Neutrophil (primary cell): ENCODE measurements around the gene MIEF1.
"Not testable (repeated sequence)": the region's sequence is repeated elsewhere in the genome, so short reads cannot be mapped to it uniquely, and the experiment has no call there.

Source experiments
- H3K27ac ChIP-seq: fragments of 200-600 bp; sonication (generic); 2 replicates; pipeline ENCODE4 v1.5.1; 2016; ENCODE audit warnings: mild to moderate bottlenecking, moderate library complexity
- H3K27me3 ChIP-seq: fragments of 200-600 bp; sonication (generic); 2 replicates; pipeline ENCODE4 v1.6.0; 2016; ENCODE audit warnings: mild to moderate bottlenecking
- H3K36me3 ChIP-seq: fragments of 200-600 bp; sonication (generic); 2 replicates; pipeline ENCODE4 v1.5.1; 2017
- H3K4me1 ChIP-seq, 2 experiments: fragments of 200-600 bp in 1 of 2; sonication (generic) in 1 of 2; 1 replicate in 1 of 2; 2 replicates in 1 of 2; pipeline versions ENCODE4 v1.5.1 to v1.6.1; 2013 to 2016; ENCODE audit warnings: low read depth in 1 of 2, low read length in 1 of 2, mild to moderate bottlenecking in 1 of 2, moderate library complexity in 1 of 2; ENCODE audit not compliant: control insufficient read depth in 1 of 2, insufficient read depth in 1 of 2
- H3K4me3 ChIP-seq, 2 experiments: fragments of 200-600 bp in 1 of 2; sonication (generic) in 1 of 2; 1 replicate in 1 of 2; 2 replicates in 1 of 2; pipeline ENCODE4 v1.5.1; 2013 to 2016; ENCODE audit warnings: low read depth in 1 of 2, low read length in 1 of 2, mild to moderate bottlenecking in 1 of 2, moderate library complexity in 1 of 2
- H3K9me3 ChIP-seq: fragments of 200-600 bp; sonication (generic); 2 replicates; pipeline ENCODE4 v1.5.1; 2016
- CTCF ChIP-seq: fragments of 200-600 bp; sonication (generic); IDR thresholded peaks from 2 replicates; pipeline ENCODE4 v1.5.1; 2016; ENCODE audit warnings: antibody characterized with exemption

Gene MIEF1

GRCh38 chr22:39504071-39504470 is 2.0 kb downstream of the MIEF1 start:
- TF ChIP-seq CTCF = no peak
- Histone ChIP-seq H3K9me3 (no peaks in the 10 kb centered on the region), H3K4me1 (peaks cover 20 to 25% of the 10 kb centered on the region in 2 experiments), H3K27ac (no peak overlapping the region), H3K36me3 (peaks cover 44% of the 10 kb centered on the region), H3K4me3 (no peak overlapping the region), H3K27me3 (no peaks in the 10 kb centered on the region)

- not testable (repeated sequence) for H3K4me3 ChIP-seq, H3K9me3 ChIP-seq, H3K27me3 ChIP-seq, H3K27ac ChIP-seq
- Histone ChIP-seq H3K4me1 (peaks cover 13 to 19% of the 10 kb centered on the region in 2 experiments), H3K36me3 (peaks cover 70% of the 10 kb centered on the region)
These were observed 4.9 kb downstream of the MIEF1 start for GRCh38 chr22:39507021-39507420.

- Histone ChIP-seq H3K27ac (no peak overlapping the region), H3K27me3 (no peaks in the 10 kb centered on the region), H3K36me3 (peaks cover 84% of the 10 kb centered on the region), H3K4me1 (peaks cover 4 to 5% of the 10 kb centered on the region in 2 experiments), H3K9me3 (no peaks in the 10 kb centered on the region), H3K4me3 (no peak overlapping the region)
- TF ChIP-seq CTCF = no peak
These were observed 6.3 kb downstream of the MIEF1 start for GRCh38 chr22:39508393-39508792.

- no peak overlapping the region for H3K27ac ChIP-seq
- no peak for TF ChIP-seq CTCF
- no peaks in the 10 kb centered on the region for H3K27me3 ChIP-seq
- no peaks in the 10 kb centered on the region for H3K9me3 ChIP-seq
- H3K4me1 ChIP-seq = peaks cover 5 to 7% of the 10 kb centered on the region in 2 experiments
- peaks cover 85% of the 10 kb centered on the region for H3K36me3 ChIP-seq
- no peak overlapping the region for H3K4me3 ChIP-seq
These were observed 8.5 kb downstream of the MIEF1 start for GRCh38 chr22:39510529-39511149.

GRCh38 chr22:39511226-39511625 is 9.1 kb downstream of the MIEF1 start:
- H3K27me3 ChIP-seq = no peaks in the 10 kb centered on the region
- H3K4me1 ChIP-seq = peaks cover 5 to 7% of the 10 kb centered on the region in 2 experiments
- no peak overlapping the region for H3K27ac ChIP-seq
- TF ChIP-seq CTCF = no peak
- peaks cover 79% of the 10 kb centered on the region for H3K36me3 ChIP-seq
- no peak overlapping the region for H3K4me3 ChIP-seq
- no peaks in the 10 kb centered on the region for H3K9me3 ChIP-seq

- Histone ChIP-seq H3K9me3 (no peaks in the 10 kb centered on the region), H3K27me3 (no peaks in the 10 kb centered on the region), H3K4me1 (peaks cover 5 to 7% of the 10 kb centered on the region in 2 experiments), H3K27ac (no peak overlapping the region), H3K36me3 (peaks cover 71% of the 10 kb centered on the region), H3K4me3 (no peak overlapping the region)
- no peak for TF ChIP-seq CTCF
These were observed 9.9 kb downstream of the MIEF1 start for GRCh38 chr22:39512026-39512425.
